ENCODE data around the gene EPHB2.

GRCh38 chr1:22957066-22957465, 246.4 kb downstream of the EPHB2 start:
- TF ChIP-seq CTCF (IDR thresholded peaks at IDR 0.05) = no peak
- TF ChIP-seq ZFX (IDR thresholded peaks at IDR 0.05; ENCODE audit: borderline replicate concordance) = no peak

Measured in 22Rv1 (cell line).